Brain pericyte (primary cell): ENCODE results near the gene EMILIN2.
"Not testable (repeated sequence)": the region's sequence is repeated elsewhere in the genome, so short reads cannot be mapped to it uniquely, and the experiment has no call there.

Experiments
- DNase-seq: peaks from one replicate; pipeline ENCODE4 v3.0.0-alpha.2; 2012; ENCODE audit warnings: low read depth, low spot score

EMILIN2 gene

GRCh38 chr18:2846636-2847316 lies at the start of gene EMILIN2:
Gene EMILIN2, plus strand, starts transcription at chr18:2847006. Its CDS starts 183 bp downstream, at chr18:2847189.
- DNase-seq: no peak

DNA sequence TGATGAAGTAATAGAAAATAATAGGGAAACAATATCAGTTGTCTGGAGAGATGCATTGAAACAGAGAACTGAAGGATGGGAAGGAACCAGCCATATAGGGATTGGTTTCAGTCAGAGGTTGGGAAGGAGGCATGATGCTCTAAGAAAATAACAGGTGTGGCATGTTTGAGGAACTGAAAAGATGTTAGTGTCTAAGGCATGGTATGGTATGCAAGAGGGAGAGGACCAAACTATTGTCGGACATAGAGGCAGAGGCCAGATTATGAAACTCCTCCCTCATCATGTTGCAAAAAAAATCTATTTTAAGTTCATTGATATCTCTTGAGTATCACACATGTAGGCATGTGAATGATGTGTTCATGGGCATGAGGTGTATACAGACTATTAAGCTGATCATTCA lies 48.9 kb upstream of the EMILIN2 start:
- DNase-seq: no peak

DNA sequence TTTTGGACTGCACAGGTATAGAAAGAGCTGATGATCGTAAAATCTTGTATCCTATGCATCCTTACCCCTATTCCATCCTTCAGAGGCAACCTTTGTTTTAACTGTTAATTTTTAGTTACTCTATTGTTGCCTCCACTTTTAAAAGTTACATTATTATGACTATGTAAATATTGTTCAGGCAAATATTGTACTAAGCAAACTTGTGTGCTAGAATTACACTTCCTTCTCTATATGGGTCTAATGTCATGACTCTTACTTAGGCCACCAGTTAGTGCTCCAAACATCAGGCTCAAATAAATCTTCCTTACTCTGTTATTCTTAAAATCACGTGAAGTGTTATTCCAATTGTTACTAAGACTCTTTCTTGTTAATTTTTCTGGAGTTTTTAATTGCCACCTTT lies 47.4 kb upstream of the EMILIN2 start:
- no peak for DNase-seq

- peak; percentile 53 for DNase-seq
These were observed 40.5 kb upstream of the EMILIN2 start for GRCh38 chr18:2805970-2806943.

GRCh38 chr18:2808640-2809039 lies 38.2 kb upstream of the EMILIN2 start:
- not testable (repeated sequence) for DNase-seq

DNA sequence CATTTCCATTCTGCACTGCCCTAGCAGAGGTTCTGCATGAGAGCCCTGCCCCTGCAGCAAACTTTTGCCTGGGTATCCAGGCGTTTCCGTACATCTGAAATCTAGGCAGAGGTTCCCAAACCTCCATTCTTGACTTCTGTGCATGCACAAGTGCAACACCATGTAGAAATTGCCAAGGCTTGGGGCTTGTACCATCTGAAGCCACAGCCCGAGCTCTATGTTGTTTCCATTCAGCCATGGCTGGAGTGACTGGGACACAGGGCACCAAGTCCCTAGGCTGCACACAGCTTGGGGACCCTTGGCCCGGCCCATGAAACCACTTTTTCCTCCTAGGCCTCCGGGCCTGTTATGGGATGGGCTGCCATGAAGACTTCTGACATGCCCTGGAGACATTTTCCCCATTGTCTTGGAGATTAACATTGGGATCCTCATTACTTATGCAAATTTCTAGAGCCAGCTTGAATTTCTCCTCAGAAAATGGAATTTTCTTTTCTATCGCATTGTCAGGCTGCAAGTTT lies 37.1 kb upstream of the EMILIN2 start:
- DNase-seq: not testable (repeated sequence)

- no peak for DNase-seq
These were observed 35.4 kb upstream of the EMILIN2 start for GRCh38 chr18:2811416-2811815.

DNA sequence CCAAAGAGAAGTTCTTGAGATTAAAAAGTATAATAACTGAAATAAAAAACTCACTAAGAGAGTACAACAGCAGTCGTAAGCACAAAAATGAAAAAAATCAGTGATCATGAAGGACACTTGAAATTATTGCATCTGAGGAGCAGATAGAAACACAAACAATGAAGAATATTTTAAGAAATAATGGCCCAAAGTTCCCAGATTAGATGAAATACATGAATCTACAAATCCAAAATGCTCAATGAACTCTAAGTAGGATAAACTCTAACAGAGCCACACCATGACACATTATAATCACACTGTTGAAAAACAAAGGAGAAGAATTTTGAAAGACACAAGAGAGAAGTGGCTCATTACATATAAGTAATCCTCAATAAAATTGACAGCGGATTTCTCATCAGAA lies 31.9 kb upstream of the EMILIN2 start:
- DNase-seq: no peak

GRCh38 chr18:2818281-2818680 lies 28.5 kb upstream of the EMILIN2 start:
- no peak for DNase-seq

DNA sequence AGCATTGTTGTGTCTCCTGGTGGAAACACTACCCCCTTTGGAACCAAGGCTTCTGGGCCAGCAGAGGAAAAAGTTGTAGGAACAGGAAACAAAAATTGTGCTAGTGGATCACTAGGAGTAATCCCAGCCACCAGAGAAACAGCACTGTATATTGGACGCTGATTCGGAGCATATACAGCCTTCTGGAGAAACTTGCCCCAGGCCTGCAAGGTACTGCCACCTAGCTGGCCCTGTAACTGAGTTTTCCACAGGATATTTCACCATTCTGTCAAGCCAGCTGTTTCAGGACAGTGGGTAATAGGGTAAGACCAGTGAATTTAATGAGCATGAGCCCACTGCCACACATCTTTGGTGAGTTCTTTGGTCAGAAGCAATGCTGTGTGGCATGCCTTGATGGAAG lies 25.1 kb upstream of the EMILIN2 start:
- no peak for DNase-seq

- no peak for DNase-seq
These were observed 24.4 kb upstream of the EMILIN2 start for GRCh38 chr18:2822213-2822921.

DNA sequence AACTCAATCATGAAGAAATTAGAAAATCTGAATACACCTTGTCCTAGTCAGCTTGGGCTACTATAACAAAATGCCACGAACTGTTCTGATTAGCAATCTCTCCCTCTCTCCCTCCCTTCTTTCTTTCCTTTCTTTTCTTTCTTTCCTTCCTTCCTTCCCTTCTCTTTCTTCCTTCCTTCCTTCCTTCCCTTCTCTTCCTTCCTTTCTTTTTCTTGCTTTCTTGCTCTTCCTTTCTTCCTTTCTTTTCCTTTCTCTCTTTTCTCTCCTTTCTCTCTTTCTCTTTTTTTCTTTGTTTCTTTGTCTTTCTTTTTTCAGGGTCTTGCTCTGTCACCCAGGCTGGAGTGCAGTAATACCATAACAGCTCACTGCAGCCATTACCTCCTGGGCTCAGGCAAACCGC lies 23.6 kb upstream of the EMILIN2 start:
- DNase-seq: no peak

- no peak for DNase-seq
These were observed 22.8 kb upstream of the EMILIN2 start for GRCh38 chr18:2823966-2824365.

GRCh38 chr18:2824865-2825264 lies 21.9 kb upstream of the EMILIN2 start:
- DNase-seq: no peak

DNA sequence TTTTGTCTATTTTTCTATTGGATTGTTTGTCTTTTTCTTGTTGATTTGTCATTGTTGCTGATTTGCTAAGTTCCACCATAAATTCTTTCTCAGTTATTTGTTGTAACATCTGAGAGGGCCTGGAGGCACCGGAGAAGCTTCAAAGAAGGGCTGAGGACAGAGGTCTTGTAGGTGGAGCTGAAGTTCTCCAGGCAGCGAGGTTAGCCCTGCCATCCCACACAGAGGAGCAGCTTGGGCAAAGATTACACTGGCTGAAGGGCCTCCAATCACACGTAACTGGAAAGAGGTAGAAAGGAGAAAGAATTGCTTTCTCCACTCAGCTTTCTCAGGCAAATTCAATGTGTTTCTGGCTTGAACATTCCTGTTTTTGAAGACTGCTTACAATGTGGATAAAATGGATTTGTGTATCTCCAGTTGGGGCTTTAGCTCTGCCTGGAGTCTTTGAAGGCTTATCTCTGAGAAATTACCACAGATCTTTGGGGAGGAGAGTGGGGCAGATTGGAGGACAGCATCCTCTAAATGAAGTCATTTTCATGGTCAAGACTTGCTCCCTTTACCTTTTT lies 21.1 kb upstream of the EMILIN2 start:
- DNase-seq: no peak

DNA sequence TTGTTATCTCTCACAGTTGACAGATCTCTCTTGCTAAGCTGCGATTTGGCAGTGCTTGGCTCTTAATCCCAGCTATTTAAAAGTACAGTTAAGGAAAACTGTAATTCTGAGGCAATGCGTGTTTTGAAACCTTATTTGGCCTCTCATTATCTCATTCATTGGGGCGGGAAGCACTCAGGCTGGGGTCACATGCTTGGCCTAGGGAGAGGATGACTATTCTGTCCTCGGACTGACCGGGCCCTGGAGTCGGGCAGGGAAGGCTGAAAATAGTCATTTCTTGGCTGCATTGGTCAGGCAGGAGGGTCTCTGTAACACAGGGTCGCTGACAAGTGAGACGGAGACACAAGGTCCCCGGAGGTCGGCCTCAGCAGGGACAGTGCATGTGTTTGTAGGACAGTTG lies 20.2 kb upstream of the EMILIN2 start:
- DNase-seq: no peak

GRCh38 chr18:2827061-2827460 lies 19.7 kb upstream of the EMILIN2 start:
- DNase-seq: no peak

DNA sequence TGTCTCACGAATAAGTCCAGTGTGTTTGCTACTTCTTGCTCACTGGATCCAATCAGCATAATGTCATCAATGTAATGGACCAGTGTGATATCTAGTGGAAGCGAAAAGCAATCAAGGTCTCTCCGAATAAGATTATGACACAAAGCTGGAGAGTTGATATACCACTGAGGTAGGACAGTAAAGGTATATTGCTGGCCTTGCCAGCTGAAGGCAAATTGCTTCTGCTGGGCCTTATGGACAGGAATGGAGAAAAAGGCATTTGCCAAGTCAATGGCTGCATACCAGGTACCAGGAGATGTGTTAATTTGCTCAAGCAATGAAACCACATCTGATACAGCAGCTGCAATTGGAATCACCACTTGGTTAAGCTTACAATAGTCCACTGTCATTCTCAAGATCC lies 10.7 kb upstream of the EMILIN2 start:
- DNase-seq: not testable (repeated sequence)

DNA sequence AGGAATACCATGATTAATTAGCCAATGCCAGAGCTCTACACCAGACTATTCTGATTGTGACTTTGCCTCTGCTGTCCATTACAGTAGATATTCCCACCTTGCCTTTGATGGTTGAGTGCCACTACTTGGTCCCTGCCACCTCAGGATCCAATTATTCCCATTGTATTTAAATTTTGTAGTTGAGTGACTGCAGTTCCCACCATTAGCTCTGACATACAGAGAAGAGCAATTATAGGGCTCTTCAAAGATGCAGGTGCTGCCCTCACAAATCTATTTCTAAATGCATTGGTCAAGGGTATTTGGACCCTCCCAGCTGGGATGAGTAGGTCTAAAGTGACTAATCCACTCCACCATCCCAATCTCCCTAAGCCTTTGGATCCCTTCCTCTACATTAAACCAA lies 9.5 kb upstream of the EMILIN2 start:
- DNase-seq: not testable (repeated sequence)

DNA sequence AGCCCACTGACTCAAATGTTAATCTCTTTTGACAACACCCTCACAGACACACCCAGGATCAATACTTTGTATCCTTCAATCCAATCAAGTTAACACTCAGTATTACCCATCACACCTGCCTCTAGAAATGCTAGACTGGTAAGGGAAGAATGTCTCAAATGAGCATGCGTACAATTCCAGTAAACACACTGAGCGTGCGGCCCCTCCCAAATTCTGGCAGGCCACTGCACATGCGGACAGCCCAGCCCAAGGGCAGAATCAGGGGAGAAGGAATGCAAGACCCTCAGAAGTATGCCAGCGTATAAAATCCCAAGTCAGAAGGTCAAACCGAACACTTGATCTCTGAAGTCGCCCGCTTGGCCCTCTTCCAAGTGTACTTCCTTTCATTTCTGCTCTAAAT lies 7.6 kb upstream of the EMILIN2 start:
- no peak for DNase-seq

- no peak for DNase-seq
These were observed 6.3 kb upstream of the EMILIN2 start for GRCh38 chr18:2840521-2840920.

- DNase-seq: no peak
These were observed 3.7 kb upstream of the EMILIN2 start for GRCh38 chr18:2843146-2843545.
